ACHN (cell line): ENCODE results near the gene PLCH2.

Source experiments
- DNase-seq: peaks from one replicate; pipeline ENCODE4 v3.0.0-alpha.2; 2015
- in situ Hi-C: cut with HindIII; loops from 2 replicates; pipeline ENCODE4 v1.10.0; 2017; ENCODE audit warnings: low sequenced_read_pairs, low pct_ligation_motif_present, low pct_unique_long_range_greater_than_20kb

The PLCH2 gene

DNA sequence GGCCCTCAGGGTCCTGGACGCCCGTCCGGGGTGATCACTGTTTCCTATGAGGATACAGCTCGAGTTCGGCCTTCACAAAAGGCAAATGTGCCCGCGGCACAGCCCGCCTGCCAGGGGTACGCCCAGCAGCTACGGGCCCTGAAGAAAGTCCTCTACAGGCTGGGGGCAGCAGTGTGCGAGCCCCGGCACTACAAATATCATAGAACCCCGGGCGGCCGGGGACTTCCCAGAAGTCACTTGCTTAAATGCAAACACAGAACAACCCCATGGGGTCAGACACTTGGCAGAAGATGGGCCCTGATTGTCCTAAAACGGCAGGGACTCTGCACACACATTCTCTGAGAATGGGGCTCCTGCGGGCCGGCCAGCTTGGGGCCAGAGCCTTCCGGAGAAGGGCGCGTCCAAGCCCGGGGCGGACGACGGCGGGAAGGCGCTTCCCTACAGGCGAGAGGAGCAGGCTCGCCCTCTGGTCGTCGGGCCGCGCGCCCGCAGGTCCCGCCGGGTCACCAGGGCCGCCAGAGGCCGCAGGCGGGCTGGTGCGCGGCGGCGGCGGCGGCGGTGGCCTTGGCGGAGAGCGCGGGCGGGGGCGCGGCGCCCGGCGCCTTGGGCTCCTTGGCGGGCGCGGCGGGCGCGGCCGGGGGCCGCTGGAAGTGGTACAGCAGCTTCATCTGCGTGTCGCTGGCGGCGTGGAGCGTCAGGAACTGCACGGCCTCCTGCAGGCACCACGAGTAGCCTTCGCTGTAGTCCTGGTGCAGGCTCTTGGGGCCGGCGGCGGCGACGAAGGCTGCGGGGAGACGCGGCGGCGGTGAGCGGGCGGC is 53.1 kb downstream of the PLCH2 start:
- in situ Hi-C loops = no loop called here
- no peak for DNase-seq

DNA sequence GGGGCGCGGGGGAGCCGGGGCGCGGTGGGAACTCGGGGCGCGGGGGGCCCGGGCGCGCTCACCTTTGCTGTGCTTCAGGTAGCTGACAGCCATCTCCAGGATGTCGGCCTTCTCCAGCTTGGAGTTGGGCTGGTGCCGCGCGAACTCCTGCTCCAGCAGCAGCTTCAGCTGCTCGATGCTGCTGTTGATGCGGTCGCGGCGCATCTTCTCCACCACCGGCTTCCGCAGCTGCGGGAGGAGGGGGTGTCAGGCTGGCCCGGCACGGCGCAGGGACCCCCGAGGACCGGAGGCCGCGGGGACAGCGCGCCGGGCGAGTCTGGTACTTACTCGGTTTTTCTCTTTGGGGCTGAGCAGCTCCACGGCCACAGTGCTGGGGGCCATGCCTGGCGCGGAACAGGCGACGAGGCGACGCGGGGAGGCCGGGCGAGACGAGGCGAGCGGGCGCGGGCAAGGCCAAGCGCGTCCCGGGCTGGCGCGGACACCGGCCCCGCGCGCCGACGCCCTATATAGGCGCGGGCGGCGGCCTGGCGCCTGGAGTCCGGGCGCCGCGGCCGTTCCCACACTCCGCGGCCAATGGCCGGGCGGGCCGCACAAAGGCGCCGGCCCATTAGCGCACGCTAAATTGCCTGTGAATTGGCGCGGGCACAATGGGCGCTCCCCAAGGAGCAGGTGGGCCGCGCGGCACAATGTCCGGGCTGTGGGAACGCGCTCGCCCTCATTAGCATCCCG is 53.9 kb downstream of the PLCH2 start, which contains the start of gene HES5:
Gene HES5 (minus strand): TSS at position 480 of the 729 bp plus-strand sequence. CDS start 99 bp downstream, at position 381.
- in situ Hi-C loops = no loop called here
- no peak for DNase-seq

GRCh38 chr1:2530513-2531361 is 54.6 kb downstream of the PLCH2 start:
- DNase-seq = peak; percentile 6
- in situ Hi-C loops = no loop called here

GRCh38 chr1:2532485-2533160 is 56.5 kb downstream of the PLCH2 start:
- no peak for DNase-seq
- in situ Hi-C loops = no loop called here

DNA sequence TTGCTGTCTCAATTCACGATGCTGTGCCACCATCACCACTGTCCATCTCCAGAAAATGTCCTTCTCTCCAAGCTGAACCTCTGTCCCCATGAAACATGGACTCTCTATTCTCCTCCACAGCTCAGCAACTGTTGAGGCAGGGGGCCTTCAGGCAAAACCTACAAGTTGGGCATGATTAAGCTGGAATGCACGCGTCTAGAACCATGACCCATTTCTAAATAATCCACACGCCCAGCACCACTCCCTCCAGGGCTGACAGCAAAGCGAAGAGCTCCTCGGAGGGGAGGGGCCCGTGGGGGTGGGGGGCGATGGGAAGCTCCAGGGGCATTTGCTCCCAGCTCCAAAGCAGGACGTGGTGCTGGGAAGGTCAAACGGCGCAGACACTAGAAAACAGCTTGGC is 57.3 kb downstream of the PLCH2 start:
- in situ Hi-C loops = no loop called here
- DNase-seq = no peak

DNA sequence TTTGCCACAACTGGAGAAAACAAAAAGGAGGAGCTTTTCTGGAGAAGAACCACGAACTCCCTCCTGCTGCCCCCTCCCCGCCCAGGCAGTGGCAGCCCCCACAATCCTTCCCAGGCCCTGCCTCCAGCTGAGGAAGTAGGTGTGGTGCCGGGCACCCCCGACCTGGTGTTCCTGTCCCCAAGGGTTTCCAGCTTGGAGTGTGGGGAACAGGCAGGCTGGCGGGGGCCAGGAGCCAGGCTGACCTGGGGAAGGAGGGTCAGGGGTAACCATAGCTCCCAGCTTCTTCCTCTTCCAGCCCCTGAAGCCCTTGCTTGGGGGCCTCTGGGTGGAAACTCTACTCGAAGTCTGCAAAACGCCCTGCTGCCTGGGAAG is 58.2 kb downstream of the PLCH2 start:
- no peak for DNase-seq
- in situ Hi-C loops = no loop called here

DNA sequence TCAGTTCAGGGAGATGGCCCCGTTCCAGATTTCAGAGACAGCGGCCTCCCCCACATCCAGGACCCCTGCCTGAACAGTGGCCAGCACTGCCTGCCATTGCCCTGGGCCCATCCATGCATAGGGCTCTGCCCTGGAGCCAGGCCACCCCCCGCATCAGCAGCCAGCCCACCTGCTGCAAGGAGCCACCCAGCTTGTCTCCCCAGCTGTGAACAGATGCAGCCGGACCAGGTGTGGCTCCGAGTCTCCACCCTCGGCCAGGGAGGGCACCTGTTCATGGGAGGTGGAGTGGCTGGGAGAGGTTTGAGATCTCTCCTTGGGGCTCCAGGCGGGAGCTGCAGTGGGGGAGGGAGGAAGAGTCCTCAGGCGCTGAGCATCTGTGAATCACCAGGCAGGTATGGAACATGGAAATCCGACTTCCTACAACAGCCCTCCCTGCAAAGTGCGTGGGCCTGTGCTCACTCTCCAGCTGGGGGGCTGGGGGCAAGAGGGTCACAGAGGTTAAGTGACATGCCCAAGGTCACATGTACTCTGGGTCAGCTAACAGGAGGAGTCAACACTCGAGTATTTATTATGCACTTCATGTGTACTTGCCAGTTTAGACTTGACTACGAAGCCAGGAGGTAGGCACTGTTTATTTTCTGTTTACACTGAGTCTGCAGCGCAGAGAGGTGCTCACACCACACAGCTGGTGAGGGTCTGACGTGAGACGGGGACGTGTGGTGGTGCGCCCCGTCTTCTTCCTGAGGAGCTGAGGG is 58.8 kb downstream of the PLCH2 start:
- DNase-seq = peak; percentile 23
- in situ Hi-C loops = no loop called here

- no peak for DNase-seq
- in situ Hi-C loops = no loop called here
Measured at GRCh38 chr1:2535455-2535854, 59.4 kb downstream of the PLCH2 start.

DNA sequence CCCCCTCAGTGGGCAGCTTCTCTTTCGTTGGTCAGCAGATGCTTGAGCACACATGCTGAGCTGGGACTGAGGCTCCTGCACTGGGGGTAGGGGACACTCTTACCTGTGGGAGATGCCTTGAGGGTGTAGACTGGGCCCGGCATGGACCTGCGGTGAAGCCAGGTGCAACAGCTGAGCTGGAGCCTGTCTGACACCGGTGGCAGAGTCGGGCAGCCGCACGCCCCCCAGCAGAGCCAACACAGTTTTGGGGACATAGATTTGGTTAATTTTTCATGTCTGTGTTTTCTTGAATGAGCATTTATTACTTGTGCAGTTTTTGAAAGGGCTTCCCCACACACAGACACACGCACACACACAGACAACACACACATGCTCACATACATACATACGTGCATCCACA is 59.9 kb downstream of the PLCH2 start:
- in situ Hi-C loops = no loop called here
- DNase-seq = no peak

DNA sequence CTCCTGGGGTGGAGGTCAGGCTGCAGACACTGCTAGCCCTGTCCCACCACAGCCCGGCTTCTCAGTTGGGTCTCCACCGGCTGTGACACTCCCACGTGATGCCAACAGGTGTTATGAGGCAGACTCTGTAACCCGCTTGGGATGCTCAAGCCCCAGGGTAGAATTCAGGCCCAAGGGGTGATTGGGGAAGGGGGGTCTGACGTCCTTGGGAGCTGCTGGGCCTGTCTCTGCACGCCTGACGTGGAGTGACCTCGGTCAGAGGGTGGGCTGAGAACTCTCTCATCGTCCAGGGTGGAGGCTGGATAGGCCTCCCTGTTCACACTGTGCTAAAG is 61.7 kb downstream of the PLCH2 start:
- in situ Hi-C loops = no loop called here
- no peak for DNase-seq

- in situ Hi-C loops = no loop called here
- DNase-seq = no peak
Measured at GRCh38 chr1:2538376-2538775, 62.3 kb downstream of the PLCH2 start.

- in situ Hi-C loops = no loop called here
Measured at GRCh38 chr1:2538872-2539271, 62.8 kb downstream of the PLCH2 start.

DNA sequence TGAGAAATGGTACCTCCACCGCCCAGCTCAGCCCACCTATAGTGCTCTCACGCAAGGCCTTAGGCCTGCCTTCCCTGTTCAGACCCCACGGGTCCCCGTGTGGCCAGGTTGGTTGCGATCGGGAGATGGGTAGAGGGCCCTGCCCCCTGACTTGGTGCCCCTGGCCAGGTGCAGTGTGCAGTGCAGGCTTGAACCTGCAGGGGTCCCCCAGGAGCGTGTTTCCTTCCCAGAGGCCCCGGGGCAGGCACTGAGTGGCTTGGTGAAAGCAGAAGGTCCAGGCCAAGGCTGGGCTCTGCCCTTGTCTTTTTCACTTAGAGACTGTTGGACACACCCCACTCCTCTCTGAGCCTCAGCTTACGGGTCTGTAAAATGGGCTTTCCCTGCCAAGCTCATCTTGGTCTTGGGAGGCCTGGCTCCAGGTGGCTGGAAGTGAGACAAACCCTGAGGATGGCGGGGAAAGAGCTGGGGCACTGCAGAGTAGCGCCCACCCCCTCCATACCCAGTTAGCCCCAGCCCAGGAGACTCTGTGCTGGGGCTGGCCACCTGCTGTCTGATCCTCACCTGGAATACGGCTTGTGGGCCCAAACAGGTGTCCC is 63.3 kb downstream of the PLCH2 start:
- DNase-seq = peak; percentile 16
- in situ Hi-C loops = no loop called here

More at GRCh38 chr1:2538872-2539271, 62.8 kb downstream of the PLCH2 start:
- DNase-seq = no peak

- no peak for DNase-seq
- in situ Hi-C loops = no loop called here
Measured at GRCh38 chr1:2540816-2541492, 64.9 kb downstream of the PLCH2 start.

- DNase-seq = no peak
- in situ Hi-C loops = no loop called here
Measured at GRCh38 chr1:2541619-2542245, 65.6 kb downstream of the PLCH2 start.

GRCh38 chr1:2542246-2542915 is 66.3 kb downstream of the PLCH2 start:
- in situ Hi-C loops = no loop called here
- no peak for DNase-seq
